ENCODE results near the gene SLC26A11.

GRCh38 chr17:80294210-80294609 is 74.0 kb downstream of the SLC26A11 start:
- TF ChIP-seq CTCF (IDR thresholded peaks at IDR 0.05; ENCODE audit: insufficient read depth, low read length, poor library complexity, severe bottlenecking) (no peak), EZH2phosphoT487 (conservative IDR thresholded peaks at IDR 0.05; ENCODE audit: low read length) (no peak)
